ENCODE results near the gene FRS2.

DNA sequence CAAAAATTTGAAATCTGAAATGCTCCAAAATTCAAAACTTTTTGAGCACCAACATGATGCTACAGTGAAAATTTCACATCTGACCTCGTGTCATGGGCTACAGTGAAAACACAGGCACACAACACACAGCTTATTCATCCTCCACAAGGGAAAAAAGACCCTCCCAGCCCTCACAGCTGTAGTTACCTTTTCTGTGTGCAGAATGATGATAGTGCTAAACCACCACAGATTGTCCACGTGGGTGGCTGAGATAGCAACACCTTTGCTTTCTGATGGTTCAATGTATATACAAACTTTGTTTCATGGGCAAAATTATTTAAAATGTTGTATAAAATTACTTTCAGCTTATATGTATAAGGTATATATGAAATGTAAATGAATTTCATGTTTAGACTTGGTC, 46.8 kb downstream of the FRS2 start:
- TF ChIP-seq GATA3 (IDR thresholded peaks at IDR 0.05; ENCODE audit: low read depth, low read length) (no peak), GATA2 (IDR thresholded peaks at IDR 0.05; ENCODE audit: low read depth, low read length) (no peak)
